Measurements from ENCODE around the gene PDZRN3. TPM values are rescaled to one million over a fixed set of nuclear protein-coding genes. Genes with fewer than 3 reads are reported as not detected.
A peak's percentile ranks its signal among the peaks of the same experiment; 100 is the strongest.

Gene PDZRN3
- total RNA-seq, 1 donor from 2014 or later: 4.1 TPM

GRCh38 chr3:73599605-73600004 is 25.1 kb downstream of the PDZRN3 start:
- no peak for DNase-seq (ENCODE audit: low read depth)
- Histone ChIP-seq H3K36me3 (ENCODE audit: control insufficient read depth, insufficient read depth, low read length) (no peaks in the 10 kb centered on the region), H3K27me3 (ENCODE audit: control insufficient read depth, insufficient read depth, low read length) (no peaks in the 10 kb centered on the region), H3K4me3 (ENCODE audit: low read depth, low read length) (no peak overlapping the region)
- TF ChIP-seq CTCF (IDR thresholded peaks at IDR 0.05; ENCODE audit: insufficient read depth, low read length, poor library complexity, severe bottlenecking): no peak

GRCh38 chr3:73597476-73597875 is 27.3 kb downstream of the PDZRN3 start:
- no peak for DNase-seq (ENCODE audit: low read depth)
- no peak for TF ChIP-seq CTCF (IDR thresholded peaks at IDR 0.05; ENCODE audit: insufficient read depth, low read length, poor library complexity, severe bottlenecking)
- no peak overlapping the region for H3K4me3 ChIP-seq (ENCODE audit: low read depth, low read length)
- H3K27me3 ChIP-seq (ENCODE audit: control insufficient read depth, insufficient read depth, low read length): no peaks in the 10 kb centered on the region
- H3K36me3 ChIP-seq (ENCODE audit: control insufficient read depth, insufficient read depth, low read length): no peaks in the 10 kb centered on the region

GRCh38 chr3:73592154-73593144 is 32.3 kb downstream of the PDZRN3 start:
- Histone ChIP-seq H3K27me3 (ENCODE audit: control insufficient read depth, insufficient read depth, low read length) (no peaks in the 10 kb centered on the region), H3K36me3 (ENCODE audit: control insufficient read depth, insufficient read depth, low read length) (no peaks in the 10 kb centered on the region), H3K4me3 (ENCODE audit: low read depth, low read length) (no peak overlapping the region)
- peak; percentile 34 for DNase-seq (ENCODE audit: low read depth)
- peak; percentile 22 for TF ChIP-seq CTCF (IDR thresholded peaks at IDR 0.05; ENCODE audit: insufficient read depth, low read length, poor library complexity, severe bottlenecking)

GRCh38 chr3:73591286-73591800 is 33.4 kb downstream of the PDZRN3 start:
- TF ChIP-seq CTCF (IDR thresholded peaks at IDR 0.05; ENCODE audit: insufficient read depth, low read length, poor library complexity, severe bottlenecking): no peak
- H3K27me3 ChIP-seq (ENCODE audit: control insufficient read depth, insufficient read depth, low read length): no peaks in the 10 kb centered on the region
- no peak overlapping the region for H3K4me3 ChIP-seq (ENCODE audit: low read depth, low read length)
- H3K36me3 ChIP-seq (ENCODE audit: control insufficient read depth, insufficient read depth, low read length): no peaks in the 10 kb centered on the region
- no peak for DNase-seq (ENCODE audit: low read depth)

GRCh38 chr3:73586628-73587027 is 38.1 kb downstream of the PDZRN3 start:
- no peak overlapping the region for H3K4me3 ChIP-seq (ENCODE audit: low read depth, low read length)
- no peaks in the 10 kb centered on the region for H3K27me3 ChIP-seq (ENCODE audit: control insufficient read depth, insufficient read depth, low read length)
- TF ChIP-seq CTCF (IDR thresholded peaks at IDR 0.05; ENCODE audit: insufficient read depth, low read length, poor library complexity, severe bottlenecking): no peak
- DNase-seq (ENCODE audit: low read depth): no peak
- H3K36me3 ChIP-seq (ENCODE audit: control insufficient read depth, insufficient read depth, low read length): no peaks in the 10 kb centered on the region

All from kidney epithelial cell (primary cell).